Erythroblast (primary cell): Measurements from ENCODE around the gene LEMD1.
A peak's percentile ranks its signal among the peaks of the same experiment; 100 is the strongest.

Experiments
- DNase-seq, 2 experiments: peaks; one replicate each; lab custom pipeline; 2025; lab: John Stamatoyannopoulos, UW
- GATA1 ChIP-seq: IDR thresholded peaks from 2 replicates; pipeline ENCODE4 v1.6.1; 2011; ENCODE audit warnings: low read depth, mild to moderate bottlenecking, control low read depth, low read length, moderate library complexity
- POLR2A ChIP-seq: IDR thresholded peaks from 2 replicates; pipeline ENCODE4 v1.6.1; 2011; ENCODE audit warnings: mild to moderate bottlenecking, low read length

The LEMD1 gene

DNA sequence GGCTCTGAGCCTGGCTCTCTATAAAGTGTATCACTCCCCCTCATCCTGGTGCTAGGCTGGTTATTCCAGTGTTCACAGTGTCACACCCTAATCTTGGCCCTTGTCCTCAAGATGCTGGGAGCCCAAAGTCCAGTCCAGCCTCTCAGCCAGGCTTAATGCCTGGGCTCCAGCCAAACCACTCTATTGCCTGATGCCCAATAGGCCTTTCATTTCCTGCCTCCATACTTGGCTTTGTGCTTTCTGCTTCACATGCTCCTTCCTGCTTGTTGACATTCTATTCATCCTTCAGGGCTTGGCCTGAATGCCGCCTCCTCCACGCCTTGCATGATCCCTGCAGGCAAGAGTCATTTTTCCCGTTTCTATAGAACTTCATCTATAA, 66.8 kb downstream of the LEMD1 start:
- DNase-seq = no peak

DNA sequence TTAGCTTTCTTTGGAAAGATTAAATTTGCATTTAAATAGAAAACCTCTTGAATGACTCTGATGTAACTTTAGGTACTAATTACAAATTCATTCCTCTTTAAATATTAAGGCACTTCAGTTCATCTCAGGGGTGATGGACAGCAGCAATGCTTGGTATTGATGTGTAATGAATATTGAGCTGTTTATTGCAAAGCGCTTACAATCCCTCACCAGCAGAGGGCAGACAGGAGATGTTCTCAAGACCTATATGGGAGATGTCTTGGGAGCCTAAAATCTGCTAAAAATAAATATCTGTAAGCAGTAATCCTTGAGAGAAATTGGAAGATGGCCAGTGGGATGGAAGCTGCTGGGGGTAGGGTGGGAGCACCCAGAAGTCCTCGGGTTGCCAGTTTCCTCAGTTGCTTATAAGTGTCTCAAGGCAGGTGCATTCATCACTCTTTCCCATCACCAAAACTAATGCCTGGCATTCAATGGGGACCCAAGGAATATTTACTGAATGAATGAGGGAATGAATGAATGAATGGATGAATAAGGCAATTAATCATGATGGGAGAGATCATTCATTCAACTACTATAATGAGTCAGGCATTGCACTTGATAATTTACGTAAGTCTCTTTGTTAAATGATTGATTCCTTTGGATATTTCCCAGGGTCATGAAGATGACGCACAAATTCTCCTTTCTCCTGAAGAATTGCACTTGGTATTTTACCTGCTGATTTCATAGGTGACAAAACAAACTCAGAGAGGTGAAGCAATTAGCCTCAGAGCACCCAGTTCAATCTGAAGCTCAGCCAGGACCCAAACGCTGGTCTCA, 67.4 kb downstream of the LEMD1 start:
- DNase-seq = peak; percentile 64 to 80
- TF ChIP-seq GATA1 (no peak), POLR2A (no peak)

More for the DNA sequence above, 66.8 kb downstream of the LEMD1 start:
- TF ChIP-seq POLR2A (no peak), GATA1 (no peak)

DNA sequence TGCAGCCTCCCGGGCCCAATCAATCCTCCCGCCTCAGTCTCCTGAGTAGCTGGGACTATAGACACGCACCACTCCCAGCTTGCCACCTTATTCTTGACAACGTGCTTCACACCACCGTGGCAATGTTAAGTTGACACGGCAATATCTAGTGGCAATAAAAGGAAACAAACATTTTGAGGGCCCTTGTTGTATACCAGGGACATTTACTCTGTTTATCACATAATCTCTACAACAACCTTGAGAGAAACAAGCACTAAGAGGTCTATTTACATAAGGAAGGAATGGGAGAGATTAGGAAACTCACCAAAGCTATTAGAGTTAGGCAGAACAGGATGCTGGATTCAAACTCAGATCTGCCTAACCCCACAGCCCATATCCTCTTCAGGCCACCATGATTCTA, 68.2 kb downstream of the LEMD1 start:
- DNase-seq = no peak
- TF ChIP-seq GATA1 (no peak), POLR2A (no peak)

DNA sequence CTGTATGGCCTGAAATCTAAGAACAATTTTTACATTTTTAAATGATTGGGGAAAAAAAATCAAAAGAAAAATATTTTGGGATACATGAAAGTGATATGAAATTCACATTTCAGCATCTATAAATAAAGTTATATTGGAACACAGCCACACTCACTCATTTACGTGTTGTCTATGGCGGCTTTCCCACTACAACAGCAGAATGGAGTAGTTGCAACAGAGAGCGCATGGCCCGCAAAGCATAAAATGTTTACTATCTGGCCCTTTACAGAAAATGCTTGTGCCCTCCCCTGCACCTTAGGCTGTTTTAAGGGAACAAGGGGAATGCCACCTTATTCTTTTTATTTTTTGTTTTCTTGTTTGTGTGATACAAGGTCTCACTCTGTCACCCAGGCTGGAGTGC, 68.7 kb downstream of the LEMD1 start:
- TF ChIP-seq GATA1 (no peak), POLR2A (no peak)
- DNase-seq = no peak

DNA sequence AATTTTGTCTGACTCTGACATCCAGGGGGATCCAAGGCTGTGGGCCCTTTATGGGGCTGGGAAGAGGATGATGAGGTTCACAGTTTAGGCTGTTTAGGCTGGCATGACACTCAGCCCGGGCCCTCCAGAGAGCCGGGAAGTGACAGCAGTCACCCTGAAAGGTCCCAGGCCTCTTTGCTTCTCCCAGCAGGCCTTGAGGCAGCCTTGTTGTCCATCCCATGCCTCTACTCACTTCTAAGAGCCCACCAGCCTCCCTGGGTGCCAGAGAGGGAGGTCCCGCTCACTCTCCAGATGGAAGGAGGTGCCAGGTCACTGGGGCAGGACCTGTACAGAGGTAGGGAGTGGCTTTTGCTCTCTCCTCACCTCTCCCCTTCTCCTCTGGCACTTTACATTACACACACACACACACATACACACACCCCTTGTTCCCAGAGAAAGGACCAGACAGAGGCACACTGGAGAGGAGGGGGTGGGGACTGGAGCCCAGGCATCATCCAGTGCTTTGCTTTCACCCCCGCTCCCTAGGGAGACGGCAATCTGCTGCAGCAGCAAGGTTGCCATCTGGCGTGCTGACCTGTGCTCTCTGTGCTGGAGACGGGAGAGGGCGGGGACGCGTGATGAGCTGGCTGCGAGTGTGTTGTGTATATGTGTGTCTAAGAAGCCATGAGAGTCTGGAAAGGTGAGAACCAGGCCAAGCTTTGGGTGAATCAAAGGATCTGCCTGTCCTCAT, 69.7 kb downstream of the LEMD1 start:
- no peak for DNase-seq
- TF ChIP-seq POLR2A (no peak), GATA1 (no peak)

DNA sequence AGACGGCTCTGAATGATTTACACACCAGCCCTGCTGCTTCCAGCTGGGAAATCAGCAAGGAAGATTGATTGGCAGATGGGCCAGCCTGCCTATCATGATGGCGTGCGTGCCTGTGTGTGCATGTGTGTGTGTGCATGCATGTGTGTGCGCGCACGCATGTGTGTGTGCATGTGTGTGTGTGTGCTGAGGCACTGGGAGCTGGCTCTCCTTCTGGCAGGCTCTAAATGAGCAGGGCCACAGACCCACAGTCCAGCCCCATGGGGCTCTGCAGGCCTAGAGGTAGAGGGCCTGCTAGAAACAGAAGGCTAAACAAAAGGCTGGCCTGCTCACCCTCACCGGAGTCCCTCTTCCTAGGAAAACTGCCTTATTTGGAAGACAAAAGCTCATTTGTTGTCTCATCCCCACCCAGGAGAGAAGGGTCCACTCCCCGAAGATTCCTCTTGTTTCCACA, 71.1 kb downstream of the LEMD1 start:
- TF ChIP-seq POLR2A (no peak), GATA1 (no peak)
- no peak for DNase-seq

DNA sequence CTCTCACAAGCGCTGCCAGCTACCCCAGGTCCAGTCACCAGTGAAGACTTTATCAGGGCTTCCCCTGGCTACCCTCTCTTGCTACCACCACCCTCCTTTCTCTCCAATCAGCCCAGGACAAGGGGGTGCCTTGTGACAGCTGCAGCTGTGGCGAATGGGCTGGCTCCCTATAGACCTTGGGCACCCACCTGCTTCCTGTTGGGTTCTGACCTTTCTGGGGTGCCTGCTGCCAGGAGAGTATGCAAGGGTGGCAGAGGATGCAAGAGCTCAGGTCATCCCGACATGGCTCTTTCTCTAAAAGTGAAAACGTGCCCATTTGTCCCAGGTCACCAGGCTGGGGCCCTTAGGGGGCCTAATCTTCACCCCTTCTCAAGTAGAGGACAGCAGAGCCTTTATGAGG, 71.7 kb downstream of the LEMD1 start:
- TF ChIP-seq POLR2A (no peak), GATA1 (no peak)
- no peak for DNase-seq

DNA sequence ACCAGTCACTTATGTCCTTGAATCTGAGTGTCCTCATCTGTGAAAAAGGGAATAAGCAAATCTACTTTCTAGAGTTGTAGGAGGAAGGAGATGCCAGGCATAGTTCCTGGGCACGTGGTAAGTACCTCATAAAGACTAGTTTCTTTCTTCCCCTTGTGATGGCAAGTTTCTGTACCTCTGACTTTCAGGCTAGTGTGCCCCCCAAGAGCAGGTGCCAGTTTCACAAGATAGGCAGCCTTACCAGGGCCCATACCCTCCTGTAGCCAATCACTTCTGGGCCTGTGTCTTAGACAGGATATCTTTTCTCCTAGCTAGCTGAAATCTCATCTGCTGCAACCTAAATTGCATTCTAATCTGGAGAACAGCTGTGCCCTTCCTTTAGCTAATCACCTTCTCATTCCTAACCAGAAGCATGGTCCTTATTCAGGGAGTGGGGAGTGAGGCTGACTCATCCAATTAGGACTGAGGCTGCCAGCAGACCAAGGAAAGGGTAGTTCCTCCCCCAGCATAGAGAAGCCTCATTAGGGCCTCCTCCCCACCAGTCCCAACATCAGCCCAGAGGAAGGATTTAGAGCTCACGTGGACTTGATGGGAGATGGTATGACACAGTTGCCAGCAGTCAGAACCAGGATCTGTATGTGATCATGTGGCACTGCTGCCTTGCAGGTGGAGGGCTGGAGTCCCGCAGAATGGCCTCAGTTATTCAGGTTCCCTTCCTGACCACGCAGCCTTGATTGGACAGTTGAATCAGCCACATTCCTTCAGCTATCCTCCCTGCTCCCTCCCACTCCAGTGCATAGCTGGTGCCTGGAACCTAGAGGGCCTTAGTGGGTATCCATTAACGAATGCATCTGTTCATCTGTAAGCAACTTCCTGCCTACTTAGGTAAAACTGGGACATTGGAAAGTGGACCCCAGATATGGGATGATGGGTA, 73.0 kb downstream of the LEMD1 start:
- no peak for TF ChIP-seq POLR2A
- no peak for TF ChIP-seq GATA1
- no peak for DNase-seq

DNA sequence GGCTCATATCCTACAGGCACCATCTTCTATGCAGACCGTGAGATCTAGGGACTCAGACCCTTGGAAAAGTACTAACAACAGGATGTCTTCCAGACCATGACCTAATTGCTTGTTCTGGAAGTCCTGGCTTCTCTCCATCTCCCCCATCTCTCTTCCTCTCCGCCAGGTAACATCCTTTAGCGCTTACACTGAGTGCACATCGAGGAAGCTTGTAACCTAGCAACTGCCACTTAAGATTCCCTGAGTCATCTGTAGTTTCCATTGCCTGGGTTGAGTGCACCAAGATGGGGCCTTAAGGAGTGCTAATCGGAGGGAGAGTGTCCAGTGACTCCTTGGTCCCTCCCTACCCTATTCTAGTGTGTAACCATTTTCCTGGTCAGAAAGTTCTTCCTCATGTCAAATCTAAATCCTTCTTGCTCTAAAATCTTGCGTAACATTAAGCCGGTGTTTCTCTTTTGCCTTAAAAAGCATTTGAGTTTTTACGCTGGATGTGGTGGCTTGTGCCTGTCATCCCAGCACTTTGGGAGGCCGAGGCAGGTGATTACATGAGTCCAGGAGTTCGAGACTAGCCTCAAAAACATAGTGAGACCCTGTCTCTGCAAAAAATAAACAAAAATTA, 74.8 kb downstream of the LEMD1 start:
- no peak for TF ChIP-seq GATA1
- no peak for TF ChIP-seq POLR2A
- peak; percentile 22 to 32 for DNase-seq

DNA sequence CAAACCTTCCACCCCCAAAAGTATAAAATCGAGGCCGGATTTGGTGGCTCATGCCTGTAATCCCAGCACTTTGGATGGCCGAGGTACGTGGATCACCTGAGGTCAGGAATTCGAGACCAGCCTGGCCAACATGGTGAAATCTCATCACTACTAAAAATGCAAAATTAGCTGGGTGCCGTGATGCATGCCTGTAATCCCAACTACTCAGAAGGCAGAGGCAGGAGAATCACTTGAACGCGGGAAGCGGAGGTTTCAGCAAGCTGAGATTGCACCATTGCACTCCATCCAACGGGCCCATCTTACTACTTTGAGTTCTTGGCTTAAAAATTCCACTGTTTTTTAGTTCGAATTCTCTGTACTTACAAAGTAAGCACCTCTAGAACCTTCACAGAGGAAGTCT, 76.1 kb downstream of the LEMD1 start:
- TF ChIP-seq POLR2A (no peak), GATA1 (no peak)
- DNase-seq = no peak

DNA sequence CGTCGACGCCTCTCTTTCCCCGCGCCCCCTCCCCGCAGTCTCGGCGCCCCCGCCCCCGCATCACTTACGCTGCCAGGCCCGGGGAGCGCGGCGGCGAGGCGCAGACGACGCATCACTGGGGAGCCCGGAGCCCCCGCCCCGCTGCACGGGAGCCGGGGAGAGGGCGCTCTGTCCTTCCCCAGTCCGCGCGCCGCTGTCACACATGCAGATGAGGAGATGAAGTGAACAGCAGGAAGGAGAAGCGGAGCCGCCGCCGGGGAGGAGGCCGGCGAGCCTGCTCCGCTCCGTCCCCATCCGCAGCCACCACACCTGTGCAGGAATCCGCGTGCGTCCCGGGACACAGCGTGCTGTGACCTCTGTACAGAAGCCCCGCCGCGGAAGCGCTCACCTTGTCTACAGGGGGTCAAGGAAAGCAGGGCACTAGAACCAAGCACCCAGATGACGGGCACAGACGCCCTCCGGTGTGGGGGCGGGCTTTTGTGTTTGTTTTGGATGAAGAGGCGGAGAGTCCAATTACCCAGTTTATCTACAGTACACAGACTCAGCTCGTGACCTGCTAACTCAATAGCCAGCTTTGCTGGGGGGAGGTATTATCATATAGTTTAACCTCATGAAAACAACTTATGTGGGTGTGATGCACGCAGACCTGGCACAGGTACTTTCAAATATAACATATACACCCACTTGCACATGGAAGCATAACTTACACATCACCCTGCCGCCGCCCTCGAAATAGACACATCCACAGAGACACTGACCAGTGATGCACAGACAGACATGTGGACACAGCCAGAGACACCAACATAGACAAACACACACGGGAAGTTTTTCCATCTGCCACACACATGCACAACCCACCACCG, 77.6 kb downstream of the LEMD1 start:
- DNase-seq = peak; percentile 87 to 91
- TF ChIP-seq GATA1 (peak; percentile 35), POLR2A (peak; percentile 95)

DNA sequence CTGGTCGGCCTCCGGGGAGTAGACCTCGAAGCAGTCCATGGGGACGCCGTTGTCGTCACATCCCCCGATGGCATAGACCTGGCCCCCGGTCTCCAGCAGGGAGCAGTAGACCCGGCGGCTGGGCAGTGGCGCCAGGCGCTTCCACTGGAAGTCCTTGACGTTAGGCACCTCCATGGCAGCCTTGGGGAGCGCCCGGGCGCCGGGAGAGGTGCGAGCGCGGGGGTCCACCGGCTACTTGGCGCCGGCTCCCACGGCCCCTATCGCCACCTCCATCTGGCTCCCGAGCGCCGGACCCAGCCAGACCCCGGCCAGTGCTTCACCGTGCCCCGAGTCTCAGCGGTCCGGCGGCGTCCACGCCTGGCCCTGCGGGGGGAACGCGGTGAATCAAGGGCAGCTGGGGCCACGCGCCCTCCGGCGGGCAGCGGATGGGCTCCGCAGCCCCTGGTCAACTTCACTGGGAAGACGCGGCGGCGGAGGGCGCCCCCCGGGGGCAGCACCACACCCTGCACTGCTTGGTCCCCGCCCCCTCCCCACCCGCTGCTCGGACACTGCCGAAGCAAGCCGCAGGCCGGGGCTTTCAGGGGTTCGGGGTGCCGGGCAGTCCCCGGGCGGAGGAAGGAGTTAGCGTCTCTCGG, 78.3 kb downstream of the LEMD1 start:
- TF ChIP-seq POLR2A = no peak
- peak; percentile 71 to 72 for DNase-seq
